ENCODE measurements around the gene NTNG1.

- TF ChIP-seq CTCF (IDR thresholded peaks at IDR 0.05): no peak
- TF ChIP-seq EZH2phosphoT487 (IDR thresholded peaks at IDR 0.05): no peak
- TF ChIP-seq EZH2 (IDR thresholded peaks at IDR 0.05): no peak
Measured at GRCh38 chr1:107525145-107525544, 384.3 kb downstream of the NTNG1 start.

Data from neural progenitor cell (in vitro differentiated cells).